Stimulated activated CD4-positive, alpha-beta T cell treated with anti-CD3 and anti-CD28 coated beads, Interleukin-2, amount 100 ng/mL, for 48 hours (primary cell): ENCODE results near the gene JAG1.

ENCODE experiments used
- DNase-seq, 2 donors: peaks; one replicate each; pipeline ENCODE4 v3.0.0-alpha.2; 2020

Gene JAG1

DNA sequence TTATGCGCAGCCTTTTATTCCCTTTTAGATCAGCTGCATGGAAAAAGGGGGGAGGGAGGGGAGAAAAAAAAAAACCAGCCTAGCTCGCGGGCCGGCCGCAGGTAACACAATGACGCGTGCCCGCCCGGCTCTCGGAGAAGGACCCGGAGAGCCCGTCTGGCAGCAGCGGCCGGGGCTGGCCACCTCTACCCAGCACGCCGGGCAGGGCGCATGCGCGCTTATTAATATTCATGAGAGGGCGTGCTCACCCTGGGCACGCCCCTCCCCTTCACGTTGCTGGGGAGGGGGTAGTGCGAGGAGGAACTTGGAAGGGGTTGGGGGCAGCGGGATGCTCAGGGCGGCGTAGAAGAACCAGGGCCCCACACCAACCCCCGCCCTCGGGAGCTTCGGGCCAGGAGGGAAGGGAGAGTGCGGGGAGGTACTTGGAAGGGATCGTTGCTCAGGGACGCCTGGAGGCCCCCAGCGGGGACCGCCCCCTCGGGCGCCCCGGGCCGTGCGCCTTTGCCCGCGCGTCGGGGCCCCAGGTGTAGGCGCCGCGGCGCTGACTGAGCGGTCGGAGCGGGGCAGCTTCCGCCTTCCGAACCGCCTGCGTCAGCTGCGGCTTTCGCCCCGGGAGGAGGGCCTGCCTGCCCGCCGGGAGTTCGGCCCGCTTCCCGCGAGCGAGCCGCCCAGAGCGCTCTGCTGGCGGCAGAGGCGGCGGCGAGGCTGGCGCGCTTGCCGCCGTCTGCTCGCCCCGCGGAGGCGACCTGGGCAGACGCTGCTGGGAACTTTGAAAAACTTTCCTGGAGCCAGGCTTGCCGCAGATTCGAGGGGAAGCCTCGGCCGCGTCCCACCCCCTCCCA is at the start of gene JAG1:
Gene JAG1, minus strand, starts transcription at position 158 of the 842 bp plus-strand sequence. CDS start 469 bp downstream, outside the sequence.
- peak; percentile 54 to 61 for DNase-seq

DNA sequence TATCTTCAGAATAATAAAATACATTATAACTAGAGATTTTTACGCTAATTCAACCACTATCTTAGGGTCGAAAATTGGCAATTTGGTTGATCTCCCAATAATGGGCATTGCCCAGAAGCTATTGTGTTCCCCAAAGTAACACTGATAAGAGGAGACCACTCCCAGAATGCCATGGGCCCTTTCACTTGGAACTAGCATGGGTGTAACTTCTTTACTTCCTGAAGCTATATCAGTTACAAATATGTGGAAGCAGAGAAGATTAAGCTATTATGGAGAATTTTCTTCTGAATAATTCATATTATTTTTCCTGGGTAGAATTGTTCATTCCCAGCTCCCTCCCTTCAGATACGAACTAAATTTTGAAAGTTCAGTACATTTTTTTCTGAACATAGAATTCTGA is 48.2 kb upstream of the JAG1 start:
- DNase-seq = no peak

DNA sequence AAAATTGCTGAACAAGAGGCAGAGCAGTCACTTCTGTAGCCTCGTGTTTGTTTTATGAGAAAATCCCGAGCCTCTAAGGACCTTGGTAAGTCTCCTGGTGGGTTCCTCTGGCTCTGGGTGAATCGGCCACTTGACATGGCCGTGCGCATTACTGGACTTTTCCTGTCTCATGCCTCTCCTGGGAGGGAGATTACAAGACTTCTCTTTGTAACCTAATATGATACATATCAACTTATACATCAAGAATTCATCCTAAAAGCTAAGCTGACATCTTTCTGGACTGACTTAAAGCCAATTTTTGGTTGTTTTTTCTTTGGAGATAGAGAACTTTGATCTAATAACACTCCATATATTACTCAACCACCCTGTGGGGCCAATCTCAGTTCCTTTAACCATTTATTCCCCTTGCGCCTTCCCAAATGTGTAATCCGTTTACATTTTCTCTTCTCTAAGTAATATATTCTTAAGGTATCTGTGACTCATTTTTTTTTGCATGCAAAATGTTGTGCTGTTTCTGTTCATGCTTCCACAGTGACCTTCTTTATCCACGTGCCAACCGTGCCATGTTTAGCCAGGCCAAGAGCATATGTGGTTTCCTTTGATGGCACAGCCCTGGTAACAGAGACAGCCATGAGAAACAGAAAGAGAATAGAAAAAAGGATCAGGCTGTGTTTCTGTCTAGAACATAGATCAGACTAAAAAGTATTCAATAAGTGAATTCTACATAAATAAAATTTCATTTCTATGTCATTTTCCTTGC is 47.5 kb upstream of the JAG1 start:
- no peak for DNase-seq

- DNase-seq = no peak
Measured at GRCh38 chr20:10720565-10720964, 46.8 kb upstream of the JAG1 start.

- no peak for DNase-seq
Measured at GRCh38 chr20:10719740-10720385, 46.1 kb upstream of the JAG1 start.

- DNase-seq = no peak
Measured at GRCh38 chr20:10718661-10719060, 44.9 kb upstream of the JAG1 start.

- DNase-seq = no peak
Measured at GRCh38 chr20:10716855-10717254, 43.1 kb upstream of the JAG1 start.

- DNase-seq = no peak
Measured at GRCh38 chr20:10715035-10715434, 41.2 kb upstream of the JAG1 start.

GRCh38 chr20:10714236-10714975 is 40.6 kb upstream of the JAG1 start:
- DNase-seq = no peak

DNA sequence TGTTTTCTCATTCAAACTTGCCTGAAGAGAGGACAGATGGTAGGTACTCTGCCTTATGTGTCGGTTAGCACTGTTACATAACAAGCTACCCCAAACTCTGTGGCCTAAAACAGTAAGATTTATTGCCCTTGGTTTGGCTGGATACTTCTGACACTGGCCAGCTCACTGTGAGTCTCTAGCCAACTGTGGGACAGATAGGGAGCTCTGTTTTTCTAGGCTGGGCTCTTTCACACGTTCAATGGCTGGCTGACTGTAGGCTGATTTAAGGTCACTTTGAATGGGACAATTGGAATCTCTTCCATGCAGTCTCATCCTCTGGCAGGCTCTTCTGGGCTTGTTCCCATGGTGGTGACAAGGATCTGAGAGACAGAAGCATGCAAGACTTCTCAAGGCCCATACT is 39.4 kb upstream of the JAG1 start:
- DNase-seq = no peak

- no peak for DNase-seq
Measured at GRCh38 chr20:10711903-10712451, 38.2 kb upstream of the JAG1 start.

GRCh38 chr20:10710991-10711775 is 37.4 kb upstream of the JAG1 start:
- no peak for DNase-seq

DNA sequence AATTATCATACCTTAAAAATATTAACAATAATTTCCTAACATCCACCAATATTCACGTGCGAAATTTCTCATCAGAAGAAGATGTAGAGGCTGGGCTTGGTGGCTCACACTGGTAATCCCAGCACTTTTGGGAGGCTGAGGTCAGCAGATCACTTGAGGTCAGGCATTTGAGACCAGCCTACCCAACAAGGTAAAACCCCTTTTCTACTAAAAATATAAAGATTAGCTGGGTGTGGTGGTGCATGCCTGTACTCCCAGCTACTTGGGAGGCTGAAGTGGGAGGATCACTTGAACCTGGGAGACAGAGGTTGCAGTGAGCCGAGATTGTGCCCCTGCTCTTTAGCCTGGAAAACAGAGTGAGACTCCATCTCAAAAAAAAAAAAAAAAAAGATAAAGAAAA is 36.1 kb upstream of the JAG1 start:
- no peak for DNase-seq

DNA sequence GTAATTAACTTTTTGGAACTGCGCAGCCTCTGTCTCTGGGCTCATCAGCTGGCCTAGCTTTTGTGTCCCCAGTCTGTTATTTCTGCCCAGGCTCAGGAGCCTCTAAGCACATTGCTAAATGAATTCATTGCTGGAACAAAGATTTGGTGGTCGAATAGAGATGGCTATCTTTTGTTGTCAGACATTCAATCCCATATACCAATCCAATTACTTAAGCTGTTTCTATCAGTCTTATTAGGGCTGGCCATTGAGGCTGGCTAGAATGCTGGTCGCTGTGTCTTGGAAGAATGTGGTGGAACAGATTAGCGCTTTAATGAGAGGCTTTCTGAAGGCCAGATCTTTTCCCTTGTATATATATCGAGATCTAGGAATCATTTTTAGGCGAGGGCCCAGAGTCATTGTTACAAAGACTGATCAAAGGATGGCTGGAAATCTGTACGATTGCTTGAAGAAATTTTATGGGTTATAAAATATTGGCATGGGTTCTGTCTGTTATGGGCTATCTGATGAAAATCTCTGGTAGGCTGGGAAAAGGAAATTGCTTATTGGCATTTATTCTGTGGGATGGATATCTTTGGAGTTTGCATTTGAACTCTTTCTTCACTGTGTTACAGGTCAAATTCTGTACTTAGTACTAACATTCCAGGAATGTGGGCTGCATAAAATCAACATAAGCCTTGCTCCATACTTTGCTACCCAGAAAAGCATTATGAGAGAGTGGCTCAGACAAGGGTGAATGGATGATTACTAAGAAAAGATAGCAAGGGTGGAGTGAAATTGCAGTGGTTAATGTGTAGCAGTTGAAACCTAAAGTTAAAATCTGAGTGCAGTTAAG is 34.8 kb upstream of the JAG1 start:
- no peak for DNase-seq

GRCh38 chr20:10707791-10708190 is 34.0 kb upstream of the JAG1 start:
- no peak for DNase-seq

DNA sequence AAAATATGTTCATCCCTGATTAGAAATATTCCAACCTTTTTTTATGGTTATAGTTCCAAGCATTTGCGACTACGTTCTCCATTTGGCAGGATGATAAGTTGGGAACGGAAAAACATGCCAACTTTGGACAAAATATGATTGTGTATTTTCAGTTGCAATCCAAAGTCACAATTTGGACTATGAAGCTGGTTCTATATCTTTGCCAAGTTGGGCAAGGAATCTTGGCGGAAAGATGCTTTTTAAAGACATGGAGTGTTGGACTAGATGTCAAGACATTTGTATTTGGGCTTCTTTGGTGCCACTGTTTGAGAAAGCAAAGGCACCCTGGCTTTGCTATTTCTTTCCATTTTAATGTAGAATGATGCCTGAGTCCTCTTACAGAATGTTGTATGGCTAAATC is 33.3 kb upstream of the JAG1 start:
- DNase-seq = no peak

DNA sequence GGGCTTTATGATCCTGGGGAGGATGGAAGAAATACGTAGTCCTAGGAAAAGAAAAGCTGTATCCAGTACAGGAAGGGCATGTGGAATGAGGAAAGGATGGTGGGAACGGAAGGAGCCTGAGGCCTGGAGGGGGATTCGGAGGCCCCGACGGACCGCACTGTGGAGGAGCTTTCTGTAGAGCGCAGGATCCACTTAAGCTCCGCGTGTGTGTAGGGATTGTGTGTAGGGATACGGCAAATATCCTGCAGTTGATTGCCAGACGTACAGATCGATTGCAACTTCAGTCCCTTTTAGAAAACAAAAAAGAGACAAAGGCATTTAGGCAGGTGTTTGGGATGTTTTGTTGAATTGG is 32.6 kb upstream of the JAG1 start:
- no peak for DNase-seq

- no peak for DNase-seq
Measured at GRCh38 chr20:10705801-10706459, 32.1 kb upstream of the JAG1 start.

GRCh38 chr20:10701607-10702006 is 27.8 kb upstream of the JAG1 start:
- no peak for DNase-seq

DNA sequence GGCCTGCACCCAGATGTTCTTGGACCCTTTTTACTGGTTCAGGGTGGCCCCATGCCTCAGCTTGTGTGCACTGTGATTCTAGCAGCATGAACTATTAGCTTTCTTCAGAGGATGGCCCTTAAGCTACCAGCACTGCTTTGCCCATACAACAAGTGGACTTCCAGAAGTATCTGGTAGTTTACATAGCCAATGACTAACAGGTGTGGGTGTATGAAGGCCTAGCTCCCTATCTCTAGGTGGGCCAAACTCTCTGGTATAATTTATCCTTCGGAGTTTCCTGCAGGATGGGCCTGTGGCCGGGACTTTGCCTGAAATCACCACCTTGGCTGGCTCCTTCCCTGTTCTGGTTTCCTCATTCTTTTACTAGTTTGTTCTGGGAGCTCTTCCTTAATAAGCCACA is 26.1 kb upstream of the JAG1 start:
- no peak for DNase-seq
